ENCODE measurements around the gene ACOT11. TPM values are rescaled to one million over a fixed set of nuclear protein-coding genes. Genes with fewer than 3 reads are reported as not detected.

The ACOT11 gene
- total and polyA plus RNA-seq, 2 donors from 2014 or later = 24.6 to 31.1 TPM

DNA sequence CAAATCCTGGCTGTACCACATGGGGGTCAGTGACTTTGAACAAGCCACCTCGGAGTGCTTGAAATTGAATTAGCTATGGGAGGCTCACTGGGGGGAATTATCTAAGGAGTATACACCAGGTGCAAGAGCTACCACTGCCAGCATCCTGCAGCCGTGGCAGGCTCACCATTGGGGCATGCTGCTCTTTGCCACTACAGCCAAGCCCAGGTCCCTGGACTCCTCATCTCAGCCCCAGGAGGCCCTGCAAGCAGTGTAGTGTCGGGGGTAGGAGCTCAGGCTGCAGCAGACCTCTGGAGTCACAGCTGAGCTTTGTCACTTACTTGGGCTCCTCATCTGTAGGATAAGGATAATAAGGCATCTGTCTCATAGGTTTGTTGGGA, 35.3 kb downstream of the ACOT11 start:
- no peaks in the 10 kb centered on the region for H3K9me3 ChIP-seq (ENCODE audit: control insufficient read depth in 2 of 3, insufficient read depth in 1 of 3, low read length in 3 of 3)
- H3K27ac ChIP-seq (ENCODE audit: low read depth in 2 of 2, low read length in 2 of 2) = peak overlapping the region; percentile 74 to 98
- DNase-seq (no peak), FAIRE-seq (no peak)
- H3K36me3 ChIP-seq (ENCODE audit: control insufficient read depth in 2 of 3, insufficient read depth in 3 of 3, low read length in 3 of 3) = peaks cover 0 to 8% (median 3%) of the 10 kb centered on the region in 3 donors
- H3K4me3 ChIP-seq (ENCODE audit: low read length in 3 of 3) = no peak overlapping the region
- H3K4me1 ChIP-seq (ENCODE audit: control insufficient read depth in 2 of 3, insufficient read depth in 2 of 3, low read depth in 1 of 3, low read length in 3 of 3) = peaks cover 0 to 39% (median 32%) of the 10 kb centered on the region in 3 donors
- H3K27me3 ChIP-seq (ENCODE audit: control insufficient read depth, insufficient read depth, low read length) = no peaks in the 10 kb centered on the region
- TF ChIP-seq, protein P1, sequence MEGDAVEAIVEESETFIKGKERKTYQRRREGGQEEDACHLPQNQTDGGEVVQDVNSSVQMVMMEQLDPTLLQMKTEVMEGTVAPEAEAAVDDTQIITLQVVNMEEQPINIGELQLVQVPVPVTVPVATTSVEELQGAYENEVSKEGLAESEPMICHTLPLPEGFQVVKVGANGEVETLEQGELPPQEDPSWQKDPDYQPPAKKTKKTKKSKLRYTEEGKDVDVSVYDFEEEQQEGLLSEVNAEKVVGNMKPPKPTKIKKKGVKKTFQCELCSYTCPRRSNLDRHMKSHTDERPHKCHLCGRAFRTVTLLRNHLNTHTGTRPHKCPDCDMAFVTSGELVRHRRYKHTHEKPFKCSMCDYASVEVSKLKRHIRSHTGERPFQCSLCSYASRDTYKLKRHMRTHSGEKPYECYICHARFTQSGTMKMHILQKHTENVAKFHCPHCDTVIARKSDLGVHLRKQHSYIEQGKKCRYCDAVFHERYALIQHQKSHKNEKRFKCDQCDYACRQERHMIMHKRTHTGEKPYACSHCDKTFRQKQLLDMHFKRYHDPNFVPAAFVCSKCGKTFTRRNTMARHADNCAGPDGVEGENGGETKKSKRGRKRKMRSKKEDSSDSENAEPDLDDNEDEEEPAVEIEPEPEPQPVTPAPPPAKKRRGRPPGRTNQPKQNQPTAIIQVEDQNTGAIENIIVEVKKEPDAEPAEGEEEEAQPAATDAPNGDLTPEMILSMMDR (IDR thresholded peaks at IDR 0.05; ENCODE audit: borderline replicate concordance, extremely low read depth, insufficient read depth) = no peak
- intact Hi-C loops (cut with DNase I) = no loop called here
- no peak overlapping the region for H3K9ac ChIP-seq (ENCODE audit: low read length in 3 of 3)

DNA sequence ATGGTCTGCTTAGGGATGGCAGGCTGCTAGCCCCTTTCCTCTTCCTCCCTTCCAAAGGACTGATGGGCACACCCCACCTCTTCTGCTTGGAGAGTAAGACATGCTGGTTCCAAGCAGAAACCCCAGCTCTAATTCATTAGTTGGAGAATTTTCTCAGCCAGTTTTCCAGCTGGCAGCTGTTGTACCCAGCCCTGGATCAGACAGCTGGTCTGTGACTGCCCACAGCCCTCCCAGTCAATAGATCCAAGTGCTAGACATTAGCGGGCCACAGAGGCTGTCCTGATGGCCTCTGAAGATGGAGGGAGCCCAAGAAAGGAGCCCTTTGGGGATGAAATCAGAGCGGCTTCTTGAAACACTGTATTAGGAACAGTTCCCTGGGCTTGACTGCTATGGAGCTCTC, 35.8 kb downstream of the ACOT11 start:
- intact Hi-C loops (cut with DNase I) = no loop called here
- Histone ChIP-seq H3K9me3 (ENCODE audit: control insufficient read depth in 2 of 3, insufficient read depth in 1 of 3, low read length in 3 of 3) (no peaks in the 10 kb centered on the region), H3K9ac (ENCODE audit: low read length in 3 of 3) (no peak overlapping the region), H3K4me1 (ENCODE audit: control insufficient read depth in 2 of 3, insufficient read depth in 2 of 3, low read depth in 1 of 3, low read length in 3 of 3) (peaks cover 0 to 37% (median 32%) of the 10 kb centered on the region in 3 donors), H3K27ac (ENCODE audit: low read depth in 2 of 2, low read length in 2 of 2) (no peak overlapping the region), H3K4me3 (ENCODE audit: low read length in 3 of 3) (no peak overlapping the region), H3K36me3 (ENCODE audit: control insufficient read depth in 2 of 3, insufficient read depth in 3 of 3, low read length in 3 of 3) (peaks cover 0 to 8% (median 5%) of the 10 kb centered on the region in 3 donors), H3K27me3 (ENCODE audit: control insufficient read depth, insufficient read depth, low read length) (no peaks in the 10 kb centered on the region)
- DNase-seq (no peak), FAIRE-seq (no peak)
- TF ChIP-seq, protein P1 (IDR thresholded peaks at IDR 0.05; ENCODE audit: borderline replicate concordance, extremely low read depth, insufficient read depth) = no peak

DNA sequence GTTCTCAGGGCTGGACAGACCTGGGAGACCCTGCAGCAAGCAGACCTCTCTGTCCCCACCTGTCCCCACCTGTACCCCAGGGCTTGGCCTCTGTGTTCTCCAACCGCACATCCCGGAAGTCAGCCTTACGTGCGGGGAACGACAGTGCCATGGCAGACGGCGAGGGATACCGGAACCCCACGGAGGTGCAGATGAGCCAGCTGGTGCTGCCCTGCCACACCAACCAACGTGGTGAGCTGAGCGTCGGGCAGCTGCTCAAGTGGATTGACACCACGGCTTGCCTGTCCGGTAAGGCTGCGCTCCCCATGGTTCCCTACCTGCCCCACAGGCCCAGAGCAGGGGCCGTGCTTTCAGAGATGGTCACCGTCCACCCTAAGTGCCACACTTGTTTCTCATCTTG, 36.5 kb downstream of the ACOT11 start:
- Histone ChIP-seq H3K4me1 (ENCODE audit: control insufficient read depth in 2 of 3, insufficient read depth in 2 of 3, low read depth in 1 of 3, low read length in 3 of 3) (peaks cover 0 to 33% (median 32%) of the 10 kb centered on the region in 3 donors), H3K27me3 (ENCODE audit: control insufficient read depth, insufficient read depth, low read length) (no peaks in the 10 kb centered on the region), H3K9me3 (ENCODE audit: control insufficient read depth in 2 of 3, insufficient read depth in 1 of 3, low read length in 3 of 3) (no peaks in the 10 kb centered on the region), H3K9ac (ENCODE audit: low read length in 3 of 3) (no peak overlapping the region), H3K27ac (ENCODE audit: low read depth in 2 of 2, low read length in 2 of 2) (no peak overlapping the region), H3K36me3 (ENCODE audit: control insufficient read depth in 2 of 3, insufficient read depth in 3 of 3, low read length in 3 of 3) (peaks cover 0 to 8% (median 5%) of the 10 kb centered on the region in 3 donors), H3K4me3 (ENCODE audit: low read length in 3 of 3) (no peak overlapping the region)
- TF ChIP-seq, protein P1 (IDR thresholded peaks at IDR 0.05; ENCODE audit: borderline replicate concordance, extremely low read depth, insufficient read depth) = no peak
- DNase-seq (no peak), FAIRE-seq (no peak)
- intact Hi-C loops (cut with DNase I) = no loop called here
